DOHH2 (cell line): ENCODE data around the gene TUBB1.

Experiments used
- H3F3A ChIP-seq: fragments of 200-600 bp; sonication (generic), shearing (Covaris generic); 2 replicates; pipeline ENCODE4 v1.6.0; 2016; ENCODE audit warnings: antibody characterized with exemption, mild to moderate bottlenecking; ENCODE audit not compliant: control insufficient read depth, insufficient read depth
- H3K27ac ChIP-seq: fragments of 200-600 bp; sonication (generic); 2 replicates; pipeline ENCODE4 v1.5.1; 2014; ENCODE audit warnings: low read depth, mild to moderate bottlenecking, low read length, moderate library complexity
- H3K27me3 ChIP-seq: fragments of 200-600 bp; sonication (generic); 2 replicates; pipeline ENCODE4 v1.6.1; 2014; ENCODE audit warnings: mild to moderate bottlenecking, low read length, mixed read lengths; ENCODE audit not compliant: control insufficient read depth
- H3K36me3 ChIP-seq: fragments of 200-600 bp; sonication (generic); 2 replicates; pipeline ENCODE4 v1.6.1; 2014; ENCODE audit warnings: mild to moderate bottlenecking, low read length, moderate library complexity, mixed read lengths; ENCODE audit not compliant: control insufficient read depth
- H3K4me1 ChIP-seq: fragments of 200-600 bp; sonication (generic); 2 replicates; pipeline ENCODE4 v1.6.1; 2014; ENCODE audit warnings: mild to moderate bottlenecking, low read length, mixed read lengths; ENCODE audit not compliant: control insufficient read depth
- H3K4me2 ChIP-seq: fragments of 200-600 bp; sonication (generic); 2 replicates; pipeline ENCODE4 v1.6.0; 2014; ENCODE audit warnings: mild to moderate bottlenecking, low read length, moderate library complexity
- H3K4me3 ChIP-seq: fragments of 200-600 bp; sonication (generic); 2 replicates; pipeline ENCODE4 v1.5.1; 2014; ENCODE audit warnings: mild to moderate bottlenecking, low read length, mixed read lengths
- H3K79me2 ChIP-seq: fragments of 200-600 bp; sonication (generic); 2 replicates; pipeline ENCODE4 v1.6.1; 2014; ENCODE audit warnings: mild to moderate bottlenecking, low read length, mixed read lengths; ENCODE audit not compliant: control insufficient read depth
- H3K9me2 ChIP-seq: fragments of 200-600 bp; sonication (generic); replicated peaks from 2 replicates; pipeline ENCODE4 v1.6.1; 2014; ENCODE audit warnings: mild to moderate bottlenecking, low read length, mixed read lengths; ENCODE audit not compliant: control insufficient read depth
- H3K9me3 ChIP-seq: fragments of 200-600 bp; sonication (generic); 2 replicates; pipeline ENCODE4 v1.6.1; 2014; ENCODE audit warnings: antibody characterized with exemption, low read length, mixed read lengths; ENCODE audit not compliant: control insufficient read depth, insufficient read depth
- H4K20me1 ChIP-seq: fragments of 200-600 bp; sonication (generic); 2 replicates; pipeline ENCODE4 v1.6.0; 2014; ENCODE audit warnings: low read depth, mild to moderate bottlenecking, antibody characterized with exemption, low read length, moderate library complexity; ENCODE audit not compliant: control insufficient read depth, insufficient read depth
- EZH2phosphoT487 ChIP-seq: fragments of 200-600 bp; sonication (generic); IDR thresholded peaks from 2 replicates; pipeline ENCODE4 v1.6.1; 2017; ENCODE audit warnings: borderline replicate concordance, mild to moderate bottlenecking, antibody characterized with exemption, low read length, moderate library complexity, mixed read lengths
- TF ChIP-seq, protein P1 (sequence below): fragments of 200-600 bp; sonication (generic); IDR thresholded peaks from one replicate; pipeline ENCODE4 v1.5.1; 2014; ENCODE audit warnings: antibody characterized with exemption, mild to moderate bottlenecking, low read depth, low read length; ENCODE audit not compliant: poor library complexity, severe bottlenecking

Gene TUBB1

DNA sequence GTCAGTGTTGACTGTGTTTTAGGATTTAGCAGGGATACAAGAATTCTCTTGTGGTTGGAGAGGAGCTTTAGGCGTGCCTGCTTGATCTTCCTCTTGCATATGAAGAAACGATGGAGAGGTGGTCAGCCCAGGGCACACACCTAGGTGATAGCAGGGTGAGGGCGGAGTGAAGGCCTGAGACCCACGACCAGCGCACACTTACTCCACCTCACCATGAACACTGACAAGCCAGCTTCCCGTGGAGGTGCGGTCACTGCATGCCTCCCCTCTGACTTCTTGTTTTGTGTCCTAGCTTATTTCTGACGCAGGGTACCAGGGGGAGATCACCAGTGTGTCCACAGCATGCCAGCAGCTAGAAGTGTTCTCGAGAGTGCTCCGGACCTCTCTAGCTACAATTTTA, 30.0 kb upstream of the TUBB1 start:
- Histone ChIP-seq H3K36me3 (peaks cover 92% of the 10 kb centered on the region), H3K27ac (no peak overlapping the region), H3K4me3 (no peak overlapping the region), H3K4me2 (no peak overlapping the region), H3K9me2 (no peaks in the 10 kb centered on the region), H3F3A (peaks cover 25% of the 10 kb centered on the region), H3K79me2 (peaks cover 32% of the 10 kb centered on the region), H3K4me1 (peaks cover 16% of the 10 kb centered on the region), H3K9me3 (no peaks in the 10 kb centered on the region), H4K20me1 (no peaks in the 10 kb centered on the region; the same call in 1 of the 2 replicates), H3K27me3 (no peaks in the 10 kb centered on the region)
- TF ChIP-seq, protein P1, sequence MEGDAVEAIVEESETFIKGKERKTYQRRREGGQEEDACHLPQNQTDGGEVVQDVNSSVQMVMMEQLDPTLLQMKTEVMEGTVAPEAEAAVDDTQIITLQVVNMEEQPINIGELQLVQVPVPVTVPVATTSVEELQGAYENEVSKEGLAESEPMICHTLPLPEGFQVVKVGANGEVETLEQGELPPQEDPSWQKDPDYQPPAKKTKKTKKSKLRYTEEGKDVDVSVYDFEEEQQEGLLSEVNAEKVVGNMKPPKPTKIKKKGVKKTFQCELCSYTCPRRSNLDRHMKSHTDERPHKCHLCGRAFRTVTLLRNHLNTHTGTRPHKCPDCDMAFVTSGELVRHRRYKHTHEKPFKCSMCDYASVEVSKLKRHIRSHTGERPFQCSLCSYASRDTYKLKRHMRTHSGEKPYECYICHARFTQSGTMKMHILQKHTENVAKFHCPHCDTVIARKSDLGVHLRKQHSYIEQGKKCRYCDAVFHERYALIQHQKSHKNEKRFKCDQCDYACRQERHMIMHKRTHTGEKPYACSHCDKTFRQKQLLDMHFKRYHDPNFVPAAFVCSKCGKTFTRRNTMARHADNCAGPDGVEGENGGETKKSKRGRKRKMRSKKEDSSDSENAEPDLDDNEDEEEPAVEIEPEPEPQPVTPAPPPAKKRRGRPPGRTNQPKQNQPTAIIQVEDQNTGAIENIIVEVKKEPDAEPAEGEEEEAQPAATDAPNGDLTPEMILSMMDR, result no peak
- TF ChIP-seq EZH2phosphoT487, result no peak

DNA sequence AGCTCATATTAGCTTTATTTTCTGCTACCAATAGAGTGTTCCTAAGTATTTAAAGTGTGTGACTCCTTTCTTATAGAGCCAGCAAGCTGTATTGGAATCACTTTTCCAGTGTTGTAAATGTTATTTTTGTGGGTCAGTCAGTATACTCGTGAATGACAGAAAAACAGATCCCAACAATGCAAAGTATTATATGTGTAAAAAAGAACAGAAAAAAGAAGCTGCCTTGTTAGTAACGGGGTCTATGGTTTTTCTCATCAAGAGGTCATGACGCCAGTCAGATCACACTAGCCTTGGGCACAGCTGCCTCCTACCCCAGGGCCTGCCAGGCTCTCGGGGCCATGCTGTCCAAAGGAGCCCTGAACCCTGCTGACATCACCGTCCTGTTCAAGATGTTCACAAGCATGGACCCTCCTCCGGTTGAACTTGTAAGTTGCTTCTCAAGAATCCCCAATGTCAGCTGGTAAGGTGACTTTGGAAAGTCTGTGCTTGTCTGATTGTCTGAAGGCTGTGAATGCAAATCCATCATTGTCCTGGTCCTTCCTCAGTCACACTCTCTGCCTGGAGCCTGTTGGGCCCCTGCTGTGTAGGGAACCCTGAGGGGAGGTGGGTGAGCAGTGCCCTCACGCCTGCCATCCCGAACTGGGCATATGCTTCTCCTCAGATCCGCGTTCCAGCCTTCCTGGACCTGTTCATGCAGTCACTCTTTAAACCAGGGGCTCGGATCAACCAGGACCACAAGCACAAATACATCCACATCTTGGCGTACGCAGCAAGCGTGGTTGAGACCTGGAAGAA, 28.4 kb upstream of the TUBB1 start:
- no peaks in the 10 kb centered on the region for H3K9me2 ChIP-seq
- H3K4me1 ChIP-seq, result peaks cover 19% of the 10 kb centered on the region
- H3K27ac ChIP-seq, result no peak overlapping the region
- TF ChIP-seq EZH2phosphoT487, result no peak
- TF ChIP-seq, protein P1, result no peak
- no peaks in the 10 kb centered on the region for H3K9me3 ChIP-seq
- H3K4me3 ChIP-seq, result no peak overlapping the region
- H3K79me2 ChIP-seq, result peaks cover 18% of the 10 kb centered on the region
- no peaks in the 10 kb centered on the region for H3K27me3 ChIP-seq
- H3K4me2 ChIP-seq, result no peak overlapping the region
- peaks cover 33% of the 10 kb centered on the region for H3F3A ChIP-seq
- no peaks in the 10 kb centered on the region; the same call in 1 of the 2 replicates for H4K20me1 ChIP-seq
- H3K36me3 ChIP-seq, result peaks cover 99% of the 10 kb centered on the region

DNA sequence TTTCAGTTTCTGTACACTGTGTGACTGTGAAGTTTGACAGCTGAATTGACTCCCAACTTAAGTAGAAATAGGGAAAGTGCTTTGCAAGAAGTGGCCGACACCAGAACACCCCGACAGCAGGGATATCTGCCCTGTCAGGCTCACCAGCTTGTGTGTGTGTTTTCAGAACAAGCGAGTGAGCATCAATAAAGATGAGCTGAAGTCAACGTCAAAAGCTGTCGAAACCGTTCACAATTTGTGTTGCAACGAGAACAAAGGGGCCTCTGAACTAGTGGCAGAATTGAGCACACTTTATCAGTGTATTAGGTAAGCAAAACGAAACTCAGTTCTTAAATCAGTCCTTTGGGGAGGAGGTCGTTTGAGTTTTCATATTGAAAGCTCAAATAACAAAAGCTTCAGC, 27.5 kb upstream of the TUBB1 start:
- Histone ChIP-seq H3K4me2 (no peak overlapping the region), H3K4me3 (no peak overlapping the region), H3K79me2 (peaks cover 19% of the 10 kb centered on the region), H3K36me3 (peaks cover 99% of the 10 kb centered on the region), H4K20me1 (no peaks in the 10 kb centered on the region; the same call in 1 of the 2 replicates), H3K27me3 (no peaks in the 10 kb centered on the region), H3F3A (peaks cover 38% of the 10 kb centered on the region), H3K9me3 (no peaks in the 10 kb centered on the region), H3K4me1 (peaks cover 19% of the 10 kb centered on the region), H3K9me2 (no peaks in the 10 kb centered on the region), H3K27ac (no peak overlapping the region)
- TF ChIP-seq, protein P1, result no peak
- no peak for TF ChIP-seq EZH2phosphoT487
